ENCODE measurements around the gene TBC1D2B. TPM values are rescaled to one million over a fixed set of nuclear protein-coding genes. Genes with fewer than 3 reads are reported as not detected.

TBC1D2B gene
- polyA plus RNA-seq, 1 donor (not counting 4 experiments of a cell fraction or from before 2014, with no cell fraction given), result 27.0 TPM

DNA sequence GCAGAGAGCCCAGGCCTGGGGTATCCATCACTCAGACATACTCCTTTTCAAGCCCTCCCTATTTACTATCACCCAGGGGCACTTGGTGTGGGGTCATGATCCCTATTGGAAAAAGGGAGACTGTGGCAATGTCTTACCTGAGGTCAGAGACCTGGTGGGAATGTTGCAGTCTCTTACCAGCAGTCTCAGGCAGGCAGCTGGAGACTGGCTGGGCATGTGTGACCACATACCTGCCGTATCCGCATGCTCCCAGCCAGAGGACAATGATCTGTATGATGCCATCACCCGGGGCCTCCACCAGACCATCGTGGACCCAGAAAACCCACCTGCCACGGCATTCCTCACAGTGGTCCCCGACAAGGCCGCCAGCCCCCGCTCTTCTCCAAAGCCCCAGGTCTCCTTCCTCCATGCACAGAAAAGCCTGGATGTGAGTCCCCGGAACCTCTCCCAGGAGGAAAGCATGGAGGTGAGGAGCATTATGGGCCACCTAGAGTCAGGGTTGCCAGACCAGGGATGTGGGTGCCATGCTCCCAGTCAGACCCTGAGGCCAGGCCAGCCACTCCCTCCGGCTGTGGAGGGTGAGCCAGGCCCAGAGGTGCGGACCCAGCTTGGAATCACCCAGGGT, 20.7 kb upstream of the TBC1D2B start:
- H2AFZ ChIP-seq (ENCODE audit: control insufficient read depth, low read length), result no peak overlapping the region
- no peaks in the 10 kb centered on the region for H3K9me1 ChIP-seq (ENCODE audit: control insufficient read depth, extremely low read depth, insufficient read depth, low read length)
- no peak overlapping the region for H3K9ac ChIP-seq (ENCODE audit: control insufficient read depth, extremely low read depth, insufficient read depth, low read length)
- TF ChIP-seq EZH2 (IDR thresholded peaks at IDR 0.05; ENCODE audit: low read length), result no peak
- TF ChIP-seq, protein P1, sequence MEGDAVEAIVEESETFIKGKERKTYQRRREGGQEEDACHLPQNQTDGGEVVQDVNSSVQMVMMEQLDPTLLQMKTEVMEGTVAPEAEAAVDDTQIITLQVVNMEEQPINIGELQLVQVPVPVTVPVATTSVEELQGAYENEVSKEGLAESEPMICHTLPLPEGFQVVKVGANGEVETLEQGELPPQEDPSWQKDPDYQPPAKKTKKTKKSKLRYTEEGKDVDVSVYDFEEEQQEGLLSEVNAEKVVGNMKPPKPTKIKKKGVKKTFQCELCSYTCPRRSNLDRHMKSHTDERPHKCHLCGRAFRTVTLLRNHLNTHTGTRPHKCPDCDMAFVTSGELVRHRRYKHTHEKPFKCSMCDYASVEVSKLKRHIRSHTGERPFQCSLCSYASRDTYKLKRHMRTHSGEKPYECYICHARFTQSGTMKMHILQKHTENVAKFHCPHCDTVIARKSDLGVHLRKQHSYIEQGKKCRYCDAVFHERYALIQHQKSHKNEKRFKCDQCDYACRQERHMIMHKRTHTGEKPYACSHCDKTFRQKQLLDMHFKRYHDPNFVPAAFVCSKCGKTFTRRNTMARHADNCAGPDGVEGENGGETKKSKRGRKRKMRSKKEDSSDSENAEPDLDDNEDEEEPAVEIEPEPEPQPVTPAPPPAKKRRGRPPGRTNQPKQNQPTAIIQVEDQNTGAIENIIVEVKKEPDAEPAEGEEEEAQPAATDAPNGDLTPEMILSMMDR (optimal IDR thresholded peaks at IDR 0.05 in 1 of 3, IDR thresholded peaks at IDR 0.05 in 1 of 3, conservative IDR thresholded peaks at IDR 0.05 in 1 of 3; ENCODE audit: extremely low read depth in 1 of 3, insufficient read depth in 2 of 3, low read length in 3 of 3), result no peak
- no peaks in the 10 kb centered on the region for H3K9me3 ChIP-seq (ENCODE audit: control insufficient read depth, low read depth, low read length)
- no peak for FAIRE-seq
- no peak overlapping the region for H3K27ac ChIP-seq (ENCODE audit: control insufficient read depth, insufficient read depth, low read length)
- no peaks in the 10 kb centered on the region for H3K79me2 ChIP-seq (ENCODE audit: control insufficient read depth, insufficient read depth, low read length)
- H3K27me3 ChIP-seq (ENCODE audit: control insufficient read depth, extremely low read depth, insufficient read depth, low read length), result no peaks in the 10 kb centered on the region
- dilution Hi-C loops (cut with MboI; ENCODE audit: extremely low pct_ligation_motif_present, low sequenced_read_pairs), result no loop called here
- H3K36me3 ChIP-seq (ENCODE audit: control insufficient read depth in 2 of 2, extremely low read depth in 1 of 2, insufficient read depth in 2 of 2, low read length in 2 of 2), result no peaks in the 10 kb centered on the region
- H3K4me2 ChIP-seq (ENCODE audit: control insufficient read depth, extremely low read depth, insufficient read depth, low read depth, low read length), result no peak overlapping the region
- H3K4me1 ChIP-seq (ENCODE audit: control insufficient read depth, extremely low read depth, insufficient read depth, low read length), result no peaks in the 10 kb centered on the region
- H4K20me1 ChIP-seq (ENCODE audit: control insufficient read depth, extremely low read depth, insufficient read depth, low read length), result no peaks in the 10 kb centered on the region
- H3K4me3 ChIP-seq (ENCODE audit: control insufficient read depth in 2 of 3, extremely low read depth in 1 of 3, insufficient read depth in 2 of 3, low read depth in 1 of 3, low read length in 3 of 3), result no peak overlapping the region
- no peak for DNase-seq (ENCODE audit: low read depth, low spot score)

DNA sequence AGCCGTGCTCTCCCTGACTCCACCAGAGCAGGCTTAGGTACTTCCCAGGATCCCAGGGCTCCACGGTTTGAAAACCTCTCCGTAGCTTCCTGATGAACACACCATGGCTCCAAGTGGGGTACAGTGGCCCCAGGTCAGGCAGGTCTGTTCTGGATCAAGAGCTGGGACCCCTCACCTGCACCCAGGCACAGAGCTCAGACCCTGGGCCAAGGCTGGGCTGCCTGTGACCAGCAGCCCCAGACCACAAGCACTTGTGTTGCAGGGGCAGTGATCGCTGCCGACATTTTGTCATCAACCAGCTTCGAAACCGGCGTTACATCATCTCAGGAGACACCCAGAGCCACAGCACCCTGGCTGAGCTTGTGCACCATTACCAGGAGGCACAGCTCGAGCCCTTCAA, 20.2 kb upstream of the TBC1D2B start:
- Histone ChIP-seq H3K27me3 (ENCODE audit: control insufficient read depth, extremely low read depth, insufficient read depth, low read length) (no peaks in the 10 kb centered on the region), H3K4me1 (ENCODE audit: control insufficient read depth, extremely low read depth, insufficient read depth, low read length) (no peaks in the 10 kb centered on the region), H2AFZ (ENCODE audit: control insufficient read depth, low read length) (no peak overlapping the region), H3K9ac (ENCODE audit: control insufficient read depth, extremely low read depth, insufficient read depth, low read length) (no peak overlapping the region), H4K20me1 (ENCODE audit: control insufficient read depth, extremely low read depth, insufficient read depth, low read length) (no peaks in the 10 kb centered on the region), H3K4me2 (ENCODE audit: control insufficient read depth, extremely low read depth, insufficient read depth, low read depth, low read length) (no peak overlapping the region), H3K36me3 (ENCODE audit: control insufficient read depth in 2 of 2, extremely low read depth in 1 of 2, insufficient read depth in 2 of 2, low read length in 2 of 2) (no peaks in the 10 kb centered on the region), H3K4me3 (ENCODE audit: control insufficient read depth in 2 of 3, extremely low read depth in 1 of 3, insufficient read depth in 2 of 3, low read depth in 1 of 3, low read length in 3 of 3) (no peak overlapping the region), H3K9me3 (ENCODE audit: control insufficient read depth, low read depth, low read length) (no peaks in the 10 kb centered on the region), H3K9me1 (ENCODE audit: control insufficient read depth, extremely low read depth, insufficient read depth, low read length) (no peaks in the 10 kb centered on the region), H3K79me2 (ENCODE audit: control insufficient read depth, insufficient read depth, low read length) (no peaks in the 10 kb centered on the region), H3K27ac (ENCODE audit: control insufficient read depth, insufficient read depth, low read length) (no peak overlapping the region)
- no peak for DNase-seq (ENCODE audit: low read depth, low spot score)
- no peak for FAIRE-seq
- dilution Hi-C loops (cut with MboI; ENCODE audit: extremely low pct_ligation_motif_present, low sequenced_read_pairs), result no loop called here
- TF ChIP-seq EZH2 (IDR thresholded peaks at IDR 0.05; ENCODE audit: low read length), result no peak
- TF ChIP-seq, protein P1 (optimal IDR thresholded peaks at IDR 0.05 in 1 of 3, IDR thresholded peaks at IDR 0.05 in 1 of 3, conservative IDR thresholded peaks at IDR 0.05 in 1 of 3; ENCODE audit: extremely low read depth in 1 of 3, insufficient read depth in 2 of 3, low read length in 3 of 3), result no peak

Data from keratinocyte (primary cell).